HFF-Myc (cell line): Measurements from ENCODE around the gene ALG1.
"Not testable (repeated sequence)": the region's sequence is repeated elsewhere in the genome, so short reads cannot be mapped to it uniquely, and the experiment has no call there.

Experiments
- DNase-seq: peaks from one replicate; pipeline ENCODE4 v3.0.0-alpha.2; 2011; ENCODE audit warnings: low read depth; ENCODE audit errors: extremely low read depth
- H3K4me3 ChIP-seq: replicated peaks from 2 replicates; pipeline ENCODE4 v1.5.1; 2011; ENCODE audit warnings: low read depth, mild to moderate bottlenecking, control low read depth, low read length
- TF ChIP-seq, protein P1 (sequence below): IDR thresholded peaks from 2 replicates; pipeline ENCODE4 v1.5.1; 2012; ENCODE audit warnings: mild to moderate bottlenecking, low read depth, low read length, control low read depth; ENCODE audit errors: missing control alignments

ALG1 gene

DNA sequence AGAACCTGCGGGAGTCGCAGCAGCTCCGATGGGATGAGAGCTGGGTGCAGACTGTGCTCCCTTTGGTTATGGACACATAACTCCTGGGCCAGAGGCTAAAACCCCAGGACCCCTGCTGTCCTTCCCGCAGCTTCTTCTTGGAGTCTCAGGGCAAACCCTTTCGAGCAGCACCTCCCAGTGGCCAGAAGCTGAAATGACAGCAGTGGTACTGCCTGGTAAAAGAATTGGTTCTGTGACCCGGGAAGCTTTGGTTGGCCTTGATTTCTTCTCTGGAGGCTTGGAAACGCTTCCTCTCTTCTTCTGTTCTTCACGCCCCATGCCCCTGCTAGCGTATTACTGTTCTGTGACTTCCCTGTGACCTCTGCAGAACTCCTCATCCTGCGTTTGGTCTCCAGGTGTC, 13.2 kb downstream of the ALG1 start:
- DNase-seq, H3K4me3 ChIP-seq: not testable (repeated sequence)
- TF ChIP-seq, protein P1, sequence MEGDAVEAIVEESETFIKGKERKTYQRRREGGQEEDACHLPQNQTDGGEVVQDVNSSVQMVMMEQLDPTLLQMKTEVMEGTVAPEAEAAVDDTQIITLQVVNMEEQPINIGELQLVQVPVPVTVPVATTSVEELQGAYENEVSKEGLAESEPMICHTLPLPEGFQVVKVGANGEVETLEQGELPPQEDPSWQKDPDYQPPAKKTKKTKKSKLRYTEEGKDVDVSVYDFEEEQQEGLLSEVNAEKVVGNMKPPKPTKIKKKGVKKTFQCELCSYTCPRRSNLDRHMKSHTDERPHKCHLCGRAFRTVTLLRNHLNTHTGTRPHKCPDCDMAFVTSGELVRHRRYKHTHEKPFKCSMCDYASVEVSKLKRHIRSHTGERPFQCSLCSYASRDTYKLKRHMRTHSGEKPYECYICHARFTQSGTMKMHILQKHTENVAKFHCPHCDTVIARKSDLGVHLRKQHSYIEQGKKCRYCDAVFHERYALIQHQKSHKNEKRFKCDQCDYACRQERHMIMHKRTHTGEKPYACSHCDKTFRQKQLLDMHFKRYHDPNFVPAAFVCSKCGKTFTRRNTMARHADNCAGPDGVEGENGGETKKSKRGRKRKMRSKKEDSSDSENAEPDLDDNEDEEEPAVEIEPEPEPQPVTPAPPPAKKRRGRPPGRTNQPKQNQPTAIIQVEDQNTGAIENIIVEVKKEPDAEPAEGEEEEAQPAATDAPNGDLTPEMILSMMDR = peak; percentile 67

- not testable (repeated sequence) for DNase-seq, H3K4me3 ChIP-seq
These were observed 14.1 kb downstream of the ALG1 start for GRCh38 chr16:5085716-5086115.

DNA sequence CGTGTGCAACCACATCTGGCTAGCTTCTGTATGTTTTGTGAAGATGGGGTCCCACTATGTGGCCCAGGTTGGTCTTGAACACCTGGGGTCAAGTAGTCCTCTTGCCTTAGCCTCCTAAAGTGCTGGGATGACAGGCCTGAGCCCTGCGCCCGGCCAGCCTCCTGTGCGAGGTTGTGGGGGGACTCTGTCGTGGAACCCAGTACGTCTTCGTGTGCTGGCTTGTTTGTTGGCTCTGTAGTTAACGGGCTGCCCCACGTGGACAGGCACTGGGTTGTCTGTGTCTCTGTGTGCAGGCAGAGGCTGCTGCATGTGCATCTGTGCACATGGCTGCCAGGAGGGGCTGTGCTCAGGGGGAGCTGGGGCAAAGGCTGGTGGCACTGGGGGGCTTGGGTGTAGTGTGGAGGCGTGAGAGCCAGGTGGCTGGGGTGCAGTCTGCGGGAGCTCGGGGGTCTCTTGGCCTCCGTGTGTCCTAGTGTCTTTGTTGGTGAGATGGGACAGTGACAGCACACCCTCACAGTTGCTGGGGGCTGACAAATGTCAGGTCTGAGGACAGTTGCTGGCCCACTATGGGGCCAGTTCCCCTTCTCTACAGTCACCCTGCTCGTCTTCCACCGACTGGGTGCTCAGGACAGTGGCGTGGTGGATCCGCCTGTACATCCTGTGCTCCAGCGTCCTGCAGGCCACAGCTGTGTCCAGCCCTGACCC, 16.6 kb downstream of the ALG1 start:
- not testable (repeated sequence) for DNase-seq, H3K4me3 ChIP-seq

DNA sequence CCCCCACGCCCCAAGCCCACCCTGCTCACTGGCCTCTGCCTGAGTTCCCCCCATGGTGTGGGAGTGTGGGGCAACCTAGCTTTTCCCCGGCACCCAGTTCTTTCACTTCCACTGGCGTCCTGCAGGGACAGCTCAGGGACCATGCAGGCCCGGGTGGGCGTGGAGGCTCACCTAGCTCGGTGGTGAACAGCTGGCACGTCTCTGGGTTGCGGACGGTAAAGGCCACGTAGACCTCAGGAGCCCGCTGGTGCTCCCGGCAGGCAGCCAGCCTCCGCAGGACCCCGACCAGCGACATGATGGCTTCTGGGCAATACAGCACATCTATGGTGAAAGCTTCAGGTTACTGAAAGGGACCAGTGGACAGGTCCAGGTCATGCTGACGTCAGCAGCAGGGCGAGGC, 17.3 kb downstream of the ALG1 start:
- DNase-seq = not testable (repeated sequence)

GRCh38 chr16:5089911-5090555, 18.4 kb downstream of the ALG1 start:
- not testable (repeated sequence) for H3K4me3 ChIP-seq, DNase-seq

More for the DNA sequence above, 17.3 kb downstream of the ALG1 start:
- H3K4me3 ChIP-seq = not testable (repeated sequence)

- DNase-seq, H3K4me3 ChIP-seq: not testable (repeated sequence)
These were observed 18.9 kb downstream of the ALG1 start for GRCh38 chr16:5090592-5090991.

- H3K4me3 ChIP-seq, DNase-seq: not testable (repeated sequence)
These were observed 21.4 kb downstream of the ALG1 start for GRCh38 chr16:5093081-5093480.

- not testable (repeated sequence) for DNase-seq
These were observed 22.1 kb downstream of the ALG1 start for GRCh38 chr16:5093746-5094145.

DNA sequence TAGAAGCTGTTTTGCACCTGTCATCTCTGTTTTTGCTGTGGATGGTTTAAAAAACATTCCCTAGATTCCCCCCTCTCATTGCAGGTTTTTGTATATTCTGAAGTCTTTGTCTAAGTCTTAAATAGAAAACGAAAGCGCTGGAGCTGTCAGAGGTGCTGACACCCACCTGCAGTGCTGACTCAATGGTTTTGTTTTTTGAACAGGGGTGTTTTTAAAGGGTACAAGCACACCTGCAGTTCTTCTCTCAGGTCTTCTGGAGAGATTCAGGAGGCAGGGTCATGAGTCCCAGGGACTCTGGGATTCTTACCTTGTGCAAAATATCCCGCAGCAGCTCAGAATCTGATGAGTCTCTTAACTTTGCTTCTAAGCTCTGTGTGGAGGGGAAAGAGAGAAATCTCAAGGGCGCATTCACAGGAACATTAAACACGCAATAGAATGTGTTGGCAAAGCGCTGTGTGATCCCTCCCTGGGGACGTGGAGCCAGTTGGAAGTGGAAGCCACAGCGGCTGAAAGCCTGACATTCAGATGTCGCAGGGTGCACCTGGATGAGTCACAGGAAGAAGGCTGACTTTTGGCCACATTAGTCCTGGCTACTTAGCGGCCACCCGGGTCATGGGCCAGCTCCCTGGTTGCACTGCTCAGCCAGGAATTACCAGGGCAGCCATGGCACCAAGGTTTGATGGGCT, 23.6 kb downstream of the ALG1 start:
- not testable (repeated sequence) for DNase-seq, H3K4me3 ChIP-seq

More at GRCh38 chr16:5093746-5094145, 22.1 kb downstream of the ALG1 start:
- H3K4me3 ChIP-seq = not testable (repeated sequence)

DNA sequence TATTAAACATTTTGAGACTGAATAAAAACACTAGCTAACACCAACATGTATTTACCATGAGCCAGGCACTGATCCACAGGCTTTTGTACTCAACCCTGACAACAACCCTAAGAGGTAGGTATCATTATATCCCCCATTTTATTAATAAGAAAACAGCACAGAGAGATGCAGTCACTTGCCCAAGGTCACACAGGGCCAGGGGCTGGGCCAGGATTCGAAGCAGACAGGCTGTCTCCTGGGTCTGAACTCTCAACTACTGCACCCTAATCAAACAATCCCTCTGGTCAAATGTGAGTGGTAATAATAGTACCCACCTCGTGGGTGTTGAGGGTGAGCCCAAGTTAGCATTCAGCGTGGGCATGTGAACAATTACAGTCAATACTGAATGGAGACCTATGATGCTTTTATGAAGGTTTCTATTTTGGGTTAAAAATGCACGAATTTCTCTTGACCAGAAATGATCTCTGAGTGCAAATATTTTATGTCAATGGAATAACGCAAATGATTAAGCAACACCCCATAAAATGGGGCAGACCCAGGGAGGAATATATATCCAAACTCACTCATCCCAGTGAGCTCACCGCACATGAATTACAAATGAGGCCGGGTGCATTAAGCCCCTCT, 24.9 kb downstream of the ALG1 start:
- not testable (repeated sequence) for DNase-seq
- H3K4me3 ChIP-seq = peak overlapping the region; percentile 58

GRCh38 chr16:5097061-5097469, 25.4 kb downstream of the ALG1 start:
- peak overlapping the region; percentile 58 for H3K4me3 ChIP-seq
- DNase-seq = not testable (repeated sequence)

DNA sequence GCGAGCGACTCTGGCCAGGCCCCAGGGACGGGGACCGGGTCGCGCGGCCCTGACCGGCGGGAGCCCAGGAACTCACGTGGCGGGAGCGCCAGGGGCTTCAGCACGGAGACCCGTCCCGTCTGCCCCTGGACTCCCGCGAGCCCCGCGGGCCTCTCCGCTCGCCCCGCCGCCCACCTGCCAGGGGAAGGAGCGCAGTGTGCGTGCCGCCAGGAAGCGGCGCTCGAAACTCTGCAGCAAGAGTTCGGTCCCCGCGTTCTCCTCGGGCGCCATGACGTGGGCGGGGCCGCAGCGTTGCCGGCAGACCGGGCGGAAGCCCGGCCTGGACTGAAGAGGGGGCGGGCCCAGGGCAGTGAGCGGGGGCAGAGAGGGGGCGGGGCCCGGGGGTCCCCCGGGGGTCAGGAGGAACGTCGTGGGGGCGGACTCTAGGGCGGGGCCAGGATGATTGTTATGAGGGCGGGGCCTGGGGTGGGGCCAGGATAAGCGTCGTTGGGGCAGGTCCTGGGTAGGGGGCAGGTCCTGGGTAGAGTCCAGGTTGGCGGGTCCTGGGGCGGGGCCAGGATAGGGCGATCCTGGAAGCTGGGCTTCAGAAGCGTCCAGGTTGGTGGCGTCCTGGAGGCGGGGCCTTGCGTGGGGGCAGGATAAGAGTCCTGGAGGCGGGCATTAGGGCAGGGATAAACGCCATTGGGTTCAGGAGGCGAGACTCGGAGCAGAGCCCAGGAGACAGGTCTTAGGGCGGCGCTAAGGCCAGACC, 26.0 kb downstream of the ALG1 start, which contains the start of gene EEF2KMT:
TSS of gene EEF2KMT (minus strand) at position 326 of the 751 bp plus-strand sequence. CDS start at position 270, 56 bp downstream.
- DNase-seq = peak; percentile 96
- H3K4me3 ChIP-seq = peak within 1 kb of the TSS; percentile 58

DNA sequence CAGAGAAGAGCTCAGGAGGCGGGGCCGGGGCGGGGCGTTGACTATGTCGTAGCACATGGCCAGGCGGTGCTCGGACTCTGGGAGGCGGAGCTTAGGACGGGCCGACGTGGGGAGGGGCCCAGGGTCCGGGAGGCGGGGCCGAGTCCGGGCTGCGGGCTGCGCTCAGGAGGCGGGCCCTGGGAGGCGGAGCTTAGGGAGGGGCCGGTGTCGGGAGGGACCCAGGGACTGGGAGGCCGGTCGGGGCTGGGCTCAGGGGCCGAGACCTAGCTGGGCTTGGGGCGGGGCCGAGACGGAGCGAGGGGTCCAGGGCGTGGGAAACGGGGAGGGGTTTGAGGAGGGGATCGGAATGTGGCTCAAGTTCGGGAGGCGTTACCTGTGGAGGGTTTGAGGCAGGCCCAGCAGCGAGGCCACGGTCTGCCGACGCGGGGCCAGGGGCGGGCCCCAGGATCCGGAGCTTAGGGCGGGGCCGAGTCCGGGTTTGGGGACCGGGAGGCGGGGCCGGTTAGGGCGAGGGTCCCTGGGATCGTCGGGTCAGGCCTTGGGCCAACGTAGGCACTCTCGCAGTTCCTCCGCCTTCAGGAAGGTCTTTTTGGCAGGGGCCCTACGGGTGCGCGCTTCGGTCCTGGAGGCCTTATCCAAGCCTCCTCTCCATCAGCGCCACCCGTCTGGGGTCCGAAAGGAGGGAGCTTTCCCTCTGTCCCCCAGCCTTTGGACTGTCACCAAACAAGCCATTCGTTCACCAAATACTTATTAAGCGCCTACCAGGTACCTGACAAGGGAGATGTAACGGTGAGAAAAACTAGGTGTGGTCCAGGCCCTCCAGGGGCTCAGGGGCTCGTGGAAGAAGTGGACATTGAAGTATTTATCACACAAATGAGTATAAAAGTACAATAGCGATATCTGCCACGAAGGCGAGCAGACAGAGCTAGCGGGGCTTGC, 26.8 kb downstream of the ALG1 start:
- DNase-seq = not testable (repeated sequence)
- H3K4me3 ChIP-seq = peak overlapping the region; percentile 58

DNA sequence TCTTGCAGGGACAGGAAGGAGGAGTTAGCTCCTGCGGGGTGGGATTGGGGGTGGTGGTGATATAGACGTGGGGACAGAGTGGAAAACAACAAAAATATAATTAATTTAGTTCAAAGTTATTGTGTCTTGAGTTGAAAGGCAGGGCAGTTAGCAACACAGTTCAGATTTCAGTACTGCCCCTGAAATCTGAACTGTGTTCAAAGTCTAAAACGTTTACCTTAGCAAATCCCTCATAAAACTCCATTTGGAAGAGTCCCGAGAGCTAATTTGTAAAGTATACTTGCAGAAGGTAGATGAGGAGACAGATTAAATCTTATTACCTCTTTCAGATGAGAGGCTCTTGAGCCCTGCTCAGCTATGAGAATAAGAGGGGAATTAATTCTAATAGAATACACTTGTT, 27.5 kb downstream of the ALG1 start:
- not testable (repeated sequence) for DNase-seq
- H3K4me3 ChIP-seq = peak overlapping the region; percentile 42; the same call in 1 of the 2 replicates

DNA sequence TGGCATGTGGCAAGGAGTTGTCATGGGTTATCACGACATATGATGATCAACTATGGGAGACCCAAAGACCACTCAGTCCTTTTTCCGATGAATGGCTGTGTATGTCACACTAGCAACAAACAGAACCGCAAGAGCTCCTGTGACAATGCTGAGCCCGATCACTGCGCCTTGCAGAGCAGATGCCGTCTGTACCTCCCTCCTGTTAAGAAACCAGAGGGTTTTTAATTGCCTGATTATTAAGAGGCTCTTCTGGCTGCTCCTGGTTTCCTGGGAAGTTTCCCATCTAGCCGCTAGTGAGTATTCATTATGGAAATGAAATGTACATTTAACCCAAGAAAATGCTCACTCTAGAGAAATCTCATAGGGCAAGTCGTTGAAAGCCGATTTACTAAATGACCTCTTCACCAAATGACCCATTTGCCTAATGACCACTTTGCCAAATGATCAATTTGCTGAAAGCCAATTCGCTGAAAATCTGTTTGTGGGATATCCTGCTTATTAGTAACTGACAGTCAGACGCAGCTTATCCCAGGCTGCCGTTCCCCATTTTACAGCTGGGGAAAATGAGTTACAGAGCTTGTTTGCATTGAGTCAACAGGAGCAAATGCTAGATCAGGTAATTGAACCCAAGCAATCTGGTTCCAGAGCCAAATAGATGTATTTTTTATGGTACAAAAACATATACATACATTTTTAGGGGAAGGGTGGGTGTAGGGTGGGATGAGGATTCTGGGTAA, 31.8 kb downstream of the ALG1 start:
- not testable (repeated sequence) for DNase-seq, H3K4me3 ChIP-seq
